Measurements from ENCODE around the gene NAXD.

DNA sequence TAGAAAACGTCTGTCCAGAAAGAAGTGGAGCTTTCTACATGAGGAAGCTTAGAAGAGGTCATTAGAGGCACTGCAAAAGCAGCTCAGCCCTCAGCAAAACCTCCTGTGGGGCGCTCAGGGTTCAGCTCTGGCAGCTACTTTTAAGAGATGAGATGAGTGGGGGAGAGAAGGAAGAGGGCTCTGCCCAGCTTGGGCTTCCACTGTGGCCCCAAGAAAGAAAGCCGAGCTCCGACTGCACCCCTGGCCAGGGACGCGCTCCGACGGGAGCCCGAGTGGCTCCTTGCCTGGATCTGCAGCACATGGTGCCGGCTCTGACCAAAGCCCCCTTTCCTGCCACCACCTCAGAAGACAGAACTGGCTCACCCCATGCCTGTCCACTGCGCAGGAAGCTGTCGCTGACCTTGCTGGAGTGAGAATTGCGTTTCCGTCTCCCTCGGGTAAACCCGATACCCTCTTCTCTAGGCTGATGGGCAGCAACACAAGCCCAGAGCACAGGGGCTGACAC is 36.4 kb downstream of the NAXD start:
- TF ChIP-seq, protein P1, sequence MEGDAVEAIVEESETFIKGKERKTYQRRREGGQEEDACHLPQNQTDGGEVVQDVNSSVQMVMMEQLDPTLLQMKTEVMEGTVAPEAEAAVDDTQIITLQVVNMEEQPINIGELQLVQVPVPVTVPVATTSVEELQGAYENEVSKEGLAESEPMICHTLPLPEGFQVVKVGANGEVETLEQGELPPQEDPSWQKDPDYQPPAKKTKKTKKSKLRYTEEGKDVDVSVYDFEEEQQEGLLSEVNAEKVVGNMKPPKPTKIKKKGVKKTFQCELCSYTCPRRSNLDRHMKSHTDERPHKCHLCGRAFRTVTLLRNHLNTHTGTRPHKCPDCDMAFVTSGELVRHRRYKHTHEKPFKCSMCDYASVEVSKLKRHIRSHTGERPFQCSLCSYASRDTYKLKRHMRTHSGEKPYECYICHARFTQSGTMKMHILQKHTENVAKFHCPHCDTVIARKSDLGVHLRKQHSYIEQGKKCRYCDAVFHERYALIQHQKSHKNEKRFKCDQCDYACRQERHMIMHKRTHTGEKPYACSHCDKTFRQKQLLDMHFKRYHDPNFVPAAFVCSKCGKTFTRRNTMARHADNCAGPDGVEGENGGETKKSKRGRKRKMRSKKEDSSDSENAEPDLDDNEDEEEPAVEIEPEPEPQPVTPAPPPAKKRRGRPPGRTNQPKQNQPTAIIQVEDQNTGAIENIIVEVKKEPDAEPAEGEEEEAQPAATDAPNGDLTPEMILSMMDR (conservative IDR thresholded peaks at IDR 0.05; ENCODE audit: low read depth in 2 of 2): no peak
- TF ChIP-seq, protein P2, sequence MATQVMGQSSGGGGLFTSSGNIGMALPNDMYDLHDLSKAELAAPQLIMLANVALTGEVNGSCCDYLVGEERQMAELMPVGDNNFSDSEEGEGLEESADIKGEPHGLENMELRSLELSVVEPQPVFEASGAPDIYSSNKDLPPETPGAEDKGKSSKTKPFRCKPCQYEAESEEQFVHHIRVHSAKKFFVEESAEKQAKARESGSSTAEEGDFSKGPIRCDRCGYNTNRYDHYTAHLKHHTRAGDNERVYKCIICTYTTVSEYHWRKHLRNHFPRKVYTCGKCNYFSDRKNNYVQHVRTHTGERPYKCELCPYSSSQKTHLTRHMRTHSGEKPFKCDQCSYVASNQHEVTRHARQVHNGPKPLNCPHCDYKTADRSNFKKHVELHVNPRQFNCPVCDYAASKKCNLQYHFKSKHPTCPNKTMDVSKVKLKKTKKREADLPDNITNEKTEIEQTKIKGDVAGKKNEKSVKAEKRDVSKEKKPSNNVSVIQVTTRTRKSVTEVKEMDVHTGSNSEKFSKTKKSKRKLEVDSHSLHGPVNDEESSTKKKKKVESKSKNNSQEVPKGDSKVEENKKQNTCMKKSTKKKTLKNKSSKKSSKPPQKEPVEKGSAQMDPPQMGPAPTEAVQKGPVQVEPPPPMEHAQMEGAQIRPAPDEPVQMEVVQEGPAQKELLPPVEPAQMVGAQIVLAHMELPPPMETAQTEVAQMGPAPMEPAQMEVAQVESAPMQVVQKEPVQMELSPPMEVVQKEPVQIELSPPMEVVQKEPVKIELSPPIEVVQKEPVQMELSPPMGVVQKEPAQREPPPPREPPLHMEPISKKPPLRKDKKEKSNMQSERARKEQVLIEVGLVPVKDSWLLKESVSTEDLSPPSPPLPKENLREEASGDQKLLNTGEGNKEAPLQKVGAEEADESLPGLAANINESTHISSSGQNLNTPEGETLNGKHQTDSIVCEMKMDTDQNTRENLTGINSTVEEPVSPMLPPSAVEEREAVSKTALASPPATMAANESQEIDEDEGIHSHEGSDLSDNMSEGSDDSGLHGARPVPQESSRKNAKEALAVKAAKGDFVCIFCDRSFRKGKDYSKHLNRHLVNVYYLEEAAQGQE (IDR thresholded peaks at IDR 0.05; ENCODE audit: unreplicated experiment): no peak
- TF ChIP-seq POLR2AphosphoS5 (IDR thresholded peaks at IDR 0.05; ENCODE audit: low read depth) (no peak), EZH2phosphoT487 (IDR thresholded peaks at IDR 0.05; ENCODE audit: unreplicated experiment) (no peak)

All from GM23338 (cell line).